WTC11 (cell line): ENCODE data around the gene COL6A3. TPM values are rescaled to one million over a fixed set of nuclear protein-coding genes. Genes with fewer than 3 reads are reported as not detected.

ENCODE experiments used
- ATAC-seq: fragments of 200-7000 bp; cut with Tn5 transposase; 2 replicates; pipeline ENCODE4 v1.10.0; 2021; ENCODE audit warnings: mild to moderate bottlenecking, moderate library complexity
- CTCF ChIA-PET: fragments of 300-600 bp; sonication (Branson Sonifier 250); formaldehyde crosslinking; loops from one replicate; lab custom pipeline; 2021; ENCODE audit warnings: antibody characterized with exemption; lab: Charles Lee
- POLR2A ChIA-PET: fragments of 350-600 bp; sonication (Branson Sonifier 250); formaldehyde crosslinking; loops from one replicate; lab custom pipeline; 2021; ENCODE audit warnings: antibody characterized with exemption; lab: Charles Lee
- DNase-seq: peaks from one replicate; pipeline ENCODE4 v3.0.0; 2021; ENCODE audit warnings: low spot score
- H3K27ac Mint-ChIP-seq: 2 replicates; pipeline ENCODE4 v1.8.0; 2021; ENCODE audit warnings: mixed read lengths
- H3K27me3 Mint-ChIP-seq: 2 replicates; pipeline ENCODE4 v1.8.0; 2021; ENCODE audit warnings: low read depth, mild to moderate bottlenecking, moderate library complexity, mixed read lengths
- H3K36me3 Mint-ChIP-seq: 2 replicates; pipeline ENCODE4 v1.8.0; 2021; ENCODE audit warnings: mixed read lengths
- H3K4me1 Mint-ChIP-seq: 2 replicates; pipeline ENCODE4 v1.8.0; 2022; ENCODE audit warnings: mixed read lengths
- H3K4me3 Mint-ChIP-seq: 2 replicates; pipeline ENCODE4 v1.8.0; 2021; ENCODE audit warnings: mild to moderate bottlenecking, moderate library complexity, mixed read lengths
- H3K9me3 Mint-ChIP-seq: 2 replicates; pipeline ENCODE4 v1.8.0; 2021; ENCODE audit warnings: mixed read lengths
- AR ChIP-seq: fragments of 250-450 bp; sonication (Bioruptor Pico); IDR thresholded peaks from 2 replicates; pipeline ENCODE4 v1.9.0; 2021; ENCODE audit warnings: mild to moderate bottlenecking
- ATF3 ChIP-seq: sonication (generic); formaldehyde crosslinking; conservative IDR thresholded peaks from 2 replicates; pipeline ENCODE4 v1.8.1; 2022; ENCODE audit warnings: mild to moderate bottlenecking, missing genetic modification reagents
- EMX1 ChIP-seq: fragments of 250-450 bp; sonication (Bioruptor Pico); IDR thresholded peaks from 2 replicates; pipeline ENCODE4 v1.8.0; 2021; ENCODE audit warnings: mild to moderate bottlenecking
- FOXK1 ChIP-seq: sonication (generic); formaldehyde crosslinking; IDR thresholded peaks from 2 replicates; pipeline ENCODE4 v1.8.0; 2022; ENCODE audit warnings: mild to moderate bottlenecking, moderate library complexity, missing genetic modification reagents
- GRHL2 ChIP-seq: fragments of 250-450 bp; sonication (Bioruptor Pico); IDR thresholded peaks from 2 replicates; pipeline ENCODE4 v1.8.0; 2022; ENCODE audit warnings: mild to moderate bottlenecking, moderate library complexity; ENCODE audit not compliant: insufficient replicate concordance, severe bottlenecking
- MLX ChIP-seq: sonication (generic); formaldehyde crosslinking; IDR thresholded peaks from 2 replicates; pipeline ENCODE4 v1.8.1; 2023; ENCODE audit warnings: mild to moderate bottlenecking, missing genetic modification reagents, moderate library complexity
- NFATC4 ChIP-seq: fragments of 250-450 bp; sonication (Bioruptor Pico); IDR thresholded peaks from 2 replicates; pipeline ENCODE4 v1.9.0; 2021; ENCODE audit warnings: mild to moderate bottlenecking
- NR3C1 ChIP-seq: sonication (generic); formaldehyde crosslinking; conservative IDR thresholded peaks from 2 replicates; pipeline ENCODE4 v1.8.1; 2023; ENCODE audit warnings: low read depth, mild to moderate bottlenecking, missing genetic modification reagents
- SP1 ChIP-seq: sonication (generic); formaldehyde crosslinking; conservative IDR thresholded peaks from 2 replicates; pipeline ENCODE4 v1.8.1; 2022; ENCODE audit warnings: missing genetic modification reagents
- TCF7 ChIP-seq: sonication (generic); formaldehyde crosslinking; IDR thresholded peaks from 2 replicates; pipeline ENCODE4 v1.8.0; 2022; ENCODE audit warnings: mild to moderate bottlenecking, low read depth, missing genetic modification reagents, moderate library complexity
- TEAD1 ChIP-seq: sonication (generic); formaldehyde crosslinking; IDR thresholded peaks from 2 replicates; pipeline ENCODE4 v1.8.0; 2022; ENCODE audit warnings: mild to moderate bottlenecking, missing genetic modification reagents
- ZNF219 ChIP-seq: sonication (generic); formaldehyde crosslinking; IDR thresholded peaks from 2 replicates; pipeline ENCODE4 v1.8.0; 2023; ENCODE audit warnings: missing genetic modification reagents, mild to moderate bottlenecking, borderline replicate concordance
- ZNF263 ChIP-seq: sonication (generic); formaldehyde crosslinking; IDR thresholded peaks from 2 replicates; pipeline ENCODE4 v1.8.1; 2022; ENCODE audit warnings: low read depth, mild to moderate bottlenecking, moderate library complexity, missing genetic modification reagents
- ZNF425 ChIP-seq: fragments of 250-450 bp; sonication (Bioruptor Pico); conservative IDR thresholded peaks from 2 replicates; pipeline ENCODE4 v1.9.0; 2021; ENCODE audit warnings: mild to moderate bottlenecking
- ZNF671 ChIP-seq: fragments of 250-450 bp; sonication (Bioruptor Pico); IDR thresholded peaks from 2 replicates; pipeline ENCODE4 v1.8.0; 2021; ENCODE audit warnings: mild to moderate bottlenecking
- total RNA-seq: library from RNA; stranded (reverse); gene quantifications from 3 replicates; pipeline ENCODE4 v1.2.3, GENCODE V29; 2021
- TF ChIP-seq, protein P1 (sequence below): sonication (generic); formaldehyde crosslinking; IDR thresholded peaks from 2 replicates; pipeline ENCODE4 v1.8.1; 2023; ENCODE audit warnings: mild to moderate bottlenecking, moderate library complexity, missing genetic modification reagents
- TF ChIP-seq, protein P2 (sequence below): sonication (generic); formaldehyde crosslinking; IDR thresholded peaks from 2 replicates; pipeline ENCODE4 v1.8.0; 2023; ENCODE audit warnings: missing genetic modification reagents
- TF ChIP-seq, protein P3 (sequence below): sonication (generic); formaldehyde crosslinking; IDR thresholded peaks from 2 replicates; pipeline ENCODE4 v1.8.1; 2022; ENCODE audit warnings: missing genetic modification reagents, borderline replicate concordance
- TF ChIP-seq, protein P4 (sequence below): sonication (generic); formaldehyde crosslinking; IDR thresholded peaks from 2 replicates; pipeline ENCODE4 v1.8.0; 2022; ENCODE audit warnings: mild to moderate bottlenecking, missing genetic modification reagents

COL6A3 gene
- total RNA-seq, 1 experiment from 2014 or later: 2.6 TPM

- DNase-seq: no peak
- CTCF ChIA-PET: no interaction called here
- H3K36me3 Mint-ChIP-seq: no peaks in the 10 kb centered on the region
- H3K4me3 Mint-ChIP-seq: no peak overlapping the region
- POLR2A ChIA-PET: no interaction called here
- peaks cover 2% of the 10 kb centered on the region; the same call in 1 of the 2 replicates for H3K27me3 Mint-ChIP-seq
- no peaks in the 10 kb centered on the region for H3K9me3 Mint-ChIP-seq
- TF ChIP-seq FOXK1: no peak
- TF ChIP-seq, protein P1, sequence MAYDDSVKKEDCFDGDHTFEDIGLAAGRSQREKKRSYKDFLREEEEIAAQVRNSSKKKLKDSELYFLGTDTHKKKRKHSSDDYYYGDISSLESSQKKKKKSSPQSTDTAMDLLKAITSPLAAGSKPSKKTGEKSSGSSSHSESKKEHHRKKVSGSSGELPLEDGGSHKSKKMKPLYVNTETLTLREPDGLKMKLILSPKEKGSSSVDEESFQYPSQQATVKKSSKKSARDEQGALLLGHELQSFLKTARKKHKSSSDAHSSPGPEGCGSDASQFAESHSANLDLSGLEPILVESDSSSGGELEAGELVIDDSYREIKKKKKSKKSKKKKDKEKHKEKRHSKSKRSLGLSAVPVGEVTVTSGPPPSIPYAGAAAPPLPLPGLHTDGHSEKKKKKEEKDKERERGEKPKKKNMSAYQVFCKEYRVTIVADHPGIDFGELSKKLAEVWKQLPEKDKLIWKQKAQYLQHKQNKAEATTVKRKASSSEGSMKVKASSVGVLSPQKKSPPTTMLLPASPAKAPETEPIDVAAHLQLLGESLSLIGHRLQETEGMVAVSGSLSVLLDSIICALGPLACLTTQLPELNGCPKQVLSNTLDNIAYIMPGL (CRISPR knock-in tag): no peak
- no peak for TF ChIP-seq SP1 (CRISPR knock-in tag)
- no peak for TF ChIP-seq EMX1 (CRISPR knock-in tag)
- no peak for TF ChIP-seq ZNF671
- TF ChIP-seq, protein P2, sequence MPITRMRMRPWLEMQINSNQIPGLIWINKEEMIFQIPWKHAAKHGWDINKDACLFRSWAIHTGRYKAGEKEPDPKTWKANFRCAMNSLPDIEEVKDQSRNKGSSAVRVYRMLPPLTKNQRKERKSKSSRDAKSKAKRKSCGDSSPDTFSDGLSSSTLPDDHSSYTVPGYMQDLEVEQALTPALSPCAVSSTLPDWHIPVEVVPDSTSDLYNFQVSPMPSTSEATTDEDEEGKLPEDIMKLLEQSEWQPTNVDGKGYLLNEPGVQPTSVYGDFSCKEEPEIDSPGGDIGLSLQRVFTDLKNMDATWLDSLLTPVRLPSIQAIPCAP (CRISPR knock-in tag): no peak
- TF ChIP-seq TCF7 (CRISPR knock-in tag): no peak
- TF ChIP-seq, protein P3, sequence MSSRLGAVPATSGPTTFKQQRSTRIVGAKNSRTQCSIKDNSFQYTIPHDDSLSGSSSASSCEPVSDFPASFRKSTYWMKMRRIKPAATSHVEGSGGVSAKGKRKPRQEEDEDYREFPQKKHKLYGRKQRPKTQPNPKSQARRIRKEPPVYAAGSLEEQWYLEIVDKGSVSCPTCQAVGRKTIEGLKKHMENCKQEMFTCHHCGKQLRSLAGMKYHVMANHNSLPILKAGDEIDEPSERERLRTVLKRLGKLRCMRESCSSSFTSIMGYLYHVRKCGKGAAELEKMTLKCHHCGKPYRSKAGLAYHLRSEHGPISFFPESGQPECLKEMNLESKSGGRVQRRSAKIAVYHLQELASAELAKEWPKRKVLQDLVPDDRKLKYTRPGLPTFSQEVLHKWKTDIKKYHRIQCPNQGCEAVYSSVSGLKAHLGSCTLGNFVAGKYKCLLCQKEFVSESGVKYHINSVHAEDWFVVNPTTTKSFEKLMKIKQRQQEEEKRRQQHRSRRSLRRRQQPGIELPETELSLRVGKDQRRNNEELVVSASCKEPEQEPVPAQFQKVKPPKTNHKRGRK (CRISPR knock-in tag): no peak
- no peak for TF ChIP-seq GRHL2 (CRISPR knock-in tag)
- no peak for TF ChIP-seq ZNF425 (CRISPR knock-in tag)
- peaks cover 6% of the 10 kb centered on the region for H3K4me1 Mint-ChIP-seq
- ATAC-seq: no peak
- H3K27ac Mint-ChIP-seq: no peak overlapping the region
These were observed 133.7 kb downstream of the COL6A3 start for GRCh38 chr2:237280229-237280628.

GRCh38 chr2:237279012-237279768 lies 134.8 kb downstream of the COL6A3 start:
- TF ChIP-seq ZNF263 (CRISPR knock-in tag) (no peak), FOXK1 (no peak), NFATC4 (no peak), ZNF219 (CRISPR knock-in tag) (no peak), NR3C1 (CRISPR knock-in tag) (no peak), MLX (CRISPR knock-in tag) (no peak), TEAD1 (CRISPR knock-in tag) (no peak), AR (CRISPR knock-in tag) (no peak), ATF3 (CRISPR knock-in tag) (no peak), SP1 (CRISPR knock-in tag) (no peak)
- TF ChIP-seq, protein P1 (CRISPR knock-in tag): no peak
- TF ChIP-seq, protein P4, sequence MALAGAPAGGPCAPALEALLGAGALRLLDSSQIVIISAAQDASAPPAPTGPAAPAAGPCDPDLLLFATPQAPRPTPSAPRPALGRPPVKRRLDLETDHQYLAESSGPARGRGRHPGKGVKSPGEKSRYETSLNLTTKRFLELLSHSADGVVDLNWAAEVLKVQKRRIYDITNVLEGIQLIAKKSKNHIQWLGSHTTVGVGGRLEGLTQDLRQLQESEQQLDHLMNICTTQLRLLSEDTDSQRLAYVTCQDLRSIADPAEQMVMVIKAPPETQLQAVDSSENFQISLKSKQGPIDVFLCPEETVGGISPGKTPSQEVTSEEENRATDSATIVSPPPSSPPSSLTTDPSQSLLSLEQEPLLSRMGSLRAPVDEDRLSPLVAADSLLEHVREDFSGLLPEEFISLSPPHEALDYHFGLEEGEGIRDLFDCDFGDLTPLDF (CRISPR knock-in tag): no peak
- TF ChIP-seq, all 79 proteins: peak for 0
- ChIA-PET POLR2A (no interaction called here), CTCF (no interaction called here)
- no peaks in the 10 kb centered on the region for H3K9me3 Mint-ChIP-seq
- no peak overlapping the region for H3K27ac Mint-ChIP-seq
- peaks cover 6% of the 10 kb centered on the region for H3K4me1 Mint-ChIP-seq
- H3K27me3 Mint-ChIP-seq: peaks cover 2% of the 10 kb centered on the region; the same call in 1 of the 2 replicates
- H3K36me3 Mint-ChIP-seq: no peaks in the 10 kb centered on the region
- ATAC-seq (no peak), DNase-seq (no peak)
- no peak overlapping the region for H3K4me3 Mint-ChIP-seq
